ENCODE results near the gene PCP4. TPM values are rescaled to one million over a fixed set of nuclear protein-coding genes. Genes with fewer than 3 reads are reported as not detected.

Gene PCP4
- total RNA-seq, 3 donors from 2014 or later = 1.4 to 23.6 (median 3.9) TPM

- H3K36me3 ChIP-seq (ENCODE audit: low read depth) = no peaks in the 10 kb centered on the region
- H3K4me3 ChIP-seq = no peak overlapping the region
- no peaks in the 10 kb centered on the region for H3K9me3 ChIP-seq
- ATAC-seq (no peak), DNase-seq (no peak)
- no peaks in the 10 kb centered on the region for H3K4me1 ChIP-seq (ENCODE audit: low read depth)
- intact Hi-C loops (cut with DNase I, micrococcal nuclease) = no loop called here
- TF ChIP-seq, protein P1, sequence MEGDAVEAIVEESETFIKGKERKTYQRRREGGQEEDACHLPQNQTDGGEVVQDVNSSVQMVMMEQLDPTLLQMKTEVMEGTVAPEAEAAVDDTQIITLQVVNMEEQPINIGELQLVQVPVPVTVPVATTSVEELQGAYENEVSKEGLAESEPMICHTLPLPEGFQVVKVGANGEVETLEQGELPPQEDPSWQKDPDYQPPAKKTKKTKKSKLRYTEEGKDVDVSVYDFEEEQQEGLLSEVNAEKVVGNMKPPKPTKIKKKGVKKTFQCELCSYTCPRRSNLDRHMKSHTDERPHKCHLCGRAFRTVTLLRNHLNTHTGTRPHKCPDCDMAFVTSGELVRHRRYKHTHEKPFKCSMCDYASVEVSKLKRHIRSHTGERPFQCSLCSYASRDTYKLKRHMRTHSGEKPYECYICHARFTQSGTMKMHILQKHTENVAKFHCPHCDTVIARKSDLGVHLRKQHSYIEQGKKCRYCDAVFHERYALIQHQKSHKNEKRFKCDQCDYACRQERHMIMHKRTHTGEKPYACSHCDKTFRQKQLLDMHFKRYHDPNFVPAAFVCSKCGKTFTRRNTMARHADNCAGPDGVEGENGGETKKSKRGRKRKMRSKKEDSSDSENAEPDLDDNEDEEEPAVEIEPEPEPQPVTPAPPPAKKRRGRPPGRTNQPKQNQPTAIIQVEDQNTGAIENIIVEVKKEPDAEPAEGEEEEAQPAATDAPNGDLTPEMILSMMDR (IDR thresholded peaks at IDR 0.05) = no peak
Measured at GRCh38 chr21:39918558-39918957, 51.3 kb downstream of the PCP4 start.

- intact Hi-C loops (cut with DNase I, micrococcal nuclease) = no loop called here
- DNase-seq (no peak), ATAC-seq (no peak)
- H3K4me3 ChIP-seq = no peak overlapping the region
- no peaks in the 10 kb centered on the region for H3K9me3 ChIP-seq
- H3K36me3 ChIP-seq (ENCODE audit: low read depth) = no peaks in the 10 kb centered on the region
- TF ChIP-seq, protein P1 (IDR thresholded peaks at IDR 0.05) = no peak
- no peaks in the 10 kb centered on the region for H3K4me1 ChIP-seq (ENCODE audit: low read depth)
Measured at GRCh38 chr21:39923476-39923875, 56.2 kb downstream of the PCP4 start.

DNA sequence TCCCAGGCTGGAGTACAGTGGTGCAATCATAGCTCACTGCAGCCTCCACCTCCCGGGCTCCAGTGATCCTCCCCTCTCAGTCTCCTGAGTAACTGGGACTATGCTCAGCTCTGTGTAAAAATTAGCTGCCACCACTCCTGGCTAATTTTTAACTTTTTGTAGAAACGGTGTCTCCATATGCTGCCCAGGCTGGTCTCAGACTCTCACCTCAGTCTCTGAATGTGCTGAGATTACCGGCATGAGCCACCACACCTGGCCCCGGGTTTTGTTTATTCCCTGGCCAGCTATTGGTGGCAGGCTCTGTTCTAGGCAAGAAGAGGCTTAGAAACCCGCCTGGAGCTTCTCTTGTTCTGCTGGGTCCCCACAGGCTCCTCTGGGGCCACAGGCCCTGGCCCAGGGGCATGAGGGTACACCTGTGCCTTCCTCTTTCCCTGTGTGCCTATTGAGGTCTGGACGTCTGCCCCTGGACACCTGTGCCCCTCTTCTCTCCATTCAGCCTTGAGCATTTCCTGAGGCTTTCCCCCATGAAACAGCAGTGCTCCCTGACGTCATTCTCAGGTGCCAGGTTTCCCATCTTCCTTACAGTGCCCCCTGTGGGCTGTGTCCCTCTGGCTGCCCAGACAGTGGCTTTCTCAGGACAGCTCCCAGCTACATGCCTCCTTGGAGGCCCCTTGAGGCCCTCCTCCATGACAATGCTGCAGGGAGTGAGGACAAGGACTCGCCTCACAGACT lies 57.5 kb downstream of the PCP4 start:
- Histone ChIP-seq H3K4me1 (ENCODE audit: low read depth) (no peaks in the 10 kb centered on the region), H3K36me3 (ENCODE audit: low read depth) (no peaks in the 10 kb centered on the region), H3K9me3 (no peaks in the 10 kb centered on the region), H3K4me3 (no peak overlapping the region)
- ATAC-seq (no peak), DNase-seq (no peak)
- intact Hi-C loops (cut with DNase I, micrococcal nuclease) = no loop called here
- TF ChIP-seq, protein P1 (IDR thresholded peaks at IDR 0.05) = no peak

GRCh38 chr21:39927304-39927886 lies 60.2 kb downstream of the PCP4 start:
- Histone ChIP-seq H3K4me1 (ENCODE audit: low read depth) (no peaks in the 10 kb centered on the region), H3K36me3 (ENCODE audit: low read depth) (no peaks in the 10 kb centered on the region), H3K4me3 (no peak overlapping the region), H3K9me3 (no peaks in the 10 kb centered on the region)
- DNase-seq (no peak), ATAC-seq (no peak)
- intact Hi-C loops (cut with DNase I, micrococcal nuclease) = no loop called here
- TF ChIP-seq, protein P1 (IDR thresholded peaks at IDR 0.05) = no peak

DNA sequence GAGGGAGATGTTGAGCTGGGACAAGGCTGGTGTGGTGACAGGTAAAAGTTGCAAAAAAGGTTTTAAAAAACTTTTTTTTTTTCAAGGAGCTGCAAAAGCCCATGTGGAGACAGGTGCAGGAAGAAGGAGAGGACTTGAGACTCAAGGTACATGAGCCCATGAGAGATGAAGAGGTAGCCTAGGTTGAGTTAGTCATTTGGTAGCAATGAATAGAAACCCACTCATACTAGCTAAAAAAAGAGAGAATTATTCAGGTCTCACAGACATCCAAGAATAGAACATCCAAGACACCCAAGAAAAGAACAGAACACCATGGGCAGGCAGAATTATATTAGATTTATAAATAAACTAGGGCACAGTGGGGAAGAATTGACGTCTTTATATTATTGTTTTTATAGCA lies 65.1 kb downstream of the PCP4 start:
- no peak for DNase-seq
- intact Hi-C loops (cut with DNase I, micrococcal nuclease) = no loop called here
- no peaks in the 10 kb centered on the region for H3K36me3 ChIP-seq (ENCODE audit: low read depth)
- TF ChIP-seq, protein P1 (IDR thresholded peaks at IDR 0.05) = no peak
- no peak for ATAC-seq
- H3K4me3 ChIP-seq = no peak overlapping the region
- no peaks in the 10 kb centered on the region for H3K9me3 ChIP-seq
- H3K4me1 ChIP-seq (ENCODE audit: low read depth) = no peaks in the 10 kb centered on the region

Data from mucosa of descending colon (tissue), 3 donors.